Measurements from ENCODE around the gene DNHD1.

Gene DNHD1

DNA sequence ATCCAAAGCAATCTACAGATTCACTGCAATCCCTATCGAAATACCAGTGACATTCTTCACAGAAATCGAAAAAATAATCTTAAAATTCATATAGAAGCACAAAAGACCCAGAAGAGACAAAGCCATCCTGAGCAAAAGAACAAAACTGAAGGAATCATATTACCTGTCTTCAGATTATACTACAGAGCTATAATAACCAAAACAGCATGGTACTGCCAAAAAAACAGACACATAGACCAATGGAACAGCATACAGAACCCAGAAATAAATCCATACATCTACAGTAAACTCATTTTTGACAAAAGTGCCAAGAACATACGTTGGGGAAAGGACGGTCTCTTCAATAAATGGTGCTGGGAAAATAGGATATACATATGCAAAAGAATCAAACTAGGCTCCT lies 87.4 kb downstream of the DNHD1 start:
- DNase-seq (ENCODE audit: low read depth): no peak
- TF ChIP-seq CTCF (conservative IDR thresholded peaks at IDR 0.05; ENCODE audit: low read depth, low read length): no peak

DNA sequence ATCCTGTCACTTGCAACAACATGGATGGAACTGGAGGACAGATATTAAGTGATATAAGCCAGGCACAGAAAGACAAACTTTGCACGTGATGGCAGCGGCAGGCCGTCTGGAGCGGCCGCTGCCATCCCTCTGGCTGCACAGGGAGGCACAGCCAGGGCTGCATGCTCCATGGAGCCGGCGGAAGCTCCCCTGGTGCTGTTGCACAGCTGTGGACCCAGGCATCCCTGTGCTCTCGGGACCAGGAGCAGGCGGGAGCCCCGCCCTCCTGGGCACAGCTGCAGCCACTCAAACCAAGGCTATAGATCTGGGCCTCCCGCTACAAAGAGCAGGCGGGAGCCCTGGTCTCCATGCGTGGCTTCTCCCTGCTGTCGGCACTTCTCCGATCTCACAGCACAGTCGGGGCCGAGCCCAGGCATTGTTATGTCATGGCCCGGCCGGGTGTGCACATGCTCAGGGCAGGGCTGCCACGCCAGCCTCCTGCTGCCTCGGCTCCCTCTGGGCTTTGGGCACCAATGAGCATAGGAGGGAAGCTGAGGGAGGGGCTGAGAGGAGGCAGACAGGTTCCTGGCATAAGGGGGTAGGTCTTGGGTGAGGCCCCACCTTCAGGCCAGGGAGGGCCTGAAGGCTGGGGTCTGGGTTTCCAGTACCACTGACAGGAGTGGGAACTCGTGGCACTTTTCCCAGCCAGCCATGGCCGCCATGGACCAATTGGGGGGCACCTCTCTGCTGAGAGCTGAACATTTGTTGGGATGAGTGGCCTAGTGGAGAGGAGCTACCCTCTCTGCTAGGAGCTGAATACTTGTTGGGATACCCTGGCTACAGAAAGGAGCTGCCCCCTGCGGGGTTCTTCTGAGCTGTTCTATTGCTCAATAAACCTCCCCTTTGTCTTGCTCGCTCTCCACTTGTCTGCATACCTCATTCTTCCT lies 89.6 kb downstream of the DNHD1 start:
- no peak for TF ChIP-seq CTCF (conservative IDR thresholded peaks at IDR 0.05; ENCODE audit: low read depth, low read length)
- H3K4me3 ChIP-seq (ENCODE audit: low read depth, low read length): no peak overlapping the region
- no peak for DNase-seq (ENCODE audit: low read depth)

More for the DNA sequence above, 87.4 kb downstream of the DNHD1 start:
- H3K4me3 ChIP-seq (ENCODE audit: low read depth, low read length): no peak overlapping the region

GRCh38 chr11:6587360-6587953 lies 90.4 kb downstream of the DNHD1 start:
- DNase-seq (ENCODE audit: low read depth): no peak
- no peak overlapping the region for H3K4me3 ChIP-seq (ENCODE audit: low read depth, low read length)

GRCh38 chr11:6588018-6588417 lies 90.9 kb downstream of the DNHD1 start:
- no peak overlapping the region for H3K4me3 ChIP-seq (ENCODE audit: low read depth, low read length)
- no peak for TF ChIP-seq CTCF (conservative IDR thresholded peaks at IDR 0.05; ENCODE audit: low read depth, low read length)
- DNase-seq (ENCODE audit: low read depth): no peak

More at GRCh38 chr11:6587360-6587953, 90.4 kb downstream of the DNHD1 start:
- no peak for TF ChIP-seq CTCF (conservative IDR thresholded peaks at IDR 0.05; ENCODE audit: low read depth, low read length)

DNA sequence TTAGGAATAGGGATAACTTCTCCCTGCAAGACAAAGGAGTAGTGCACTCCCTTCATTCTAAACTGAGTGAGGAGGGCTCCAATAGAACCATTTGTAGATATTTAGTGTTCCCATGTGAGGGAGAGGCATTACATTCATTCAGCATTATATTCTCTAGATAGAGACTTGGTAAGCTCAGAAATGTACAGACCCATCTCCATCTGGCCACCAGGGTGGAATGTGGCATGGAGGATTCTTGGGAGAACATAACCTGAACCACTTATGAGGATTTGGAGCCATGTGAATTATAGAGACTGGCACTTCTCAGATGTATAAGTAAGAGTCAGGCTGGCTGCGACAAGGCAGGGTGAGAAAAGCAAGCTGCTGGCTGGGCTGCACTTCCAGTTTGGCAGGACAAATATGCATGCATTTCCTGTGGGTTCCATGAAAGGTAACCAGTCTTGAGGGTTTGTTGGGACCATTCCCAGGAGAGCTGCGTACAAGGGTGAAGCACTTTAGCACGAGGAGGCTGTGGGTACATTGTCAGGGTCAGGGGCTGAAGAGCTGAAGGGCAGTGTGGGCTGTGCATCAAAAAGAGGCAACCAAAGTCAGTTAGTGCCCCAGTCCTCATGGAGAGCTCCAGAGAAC lies 97.2 kb downstream of the DNHD1 start:
- no peak for TF ChIP-seq CTCF (conservative IDR thresholded peaks at IDR 0.05; ENCODE audit: low read depth, low read length)
- DNase-seq (ENCODE audit: low read depth): no peak
- no peak overlapping the region for H3K4me3 ChIP-seq (ENCODE audit: low read depth, low read length)

DNA sequence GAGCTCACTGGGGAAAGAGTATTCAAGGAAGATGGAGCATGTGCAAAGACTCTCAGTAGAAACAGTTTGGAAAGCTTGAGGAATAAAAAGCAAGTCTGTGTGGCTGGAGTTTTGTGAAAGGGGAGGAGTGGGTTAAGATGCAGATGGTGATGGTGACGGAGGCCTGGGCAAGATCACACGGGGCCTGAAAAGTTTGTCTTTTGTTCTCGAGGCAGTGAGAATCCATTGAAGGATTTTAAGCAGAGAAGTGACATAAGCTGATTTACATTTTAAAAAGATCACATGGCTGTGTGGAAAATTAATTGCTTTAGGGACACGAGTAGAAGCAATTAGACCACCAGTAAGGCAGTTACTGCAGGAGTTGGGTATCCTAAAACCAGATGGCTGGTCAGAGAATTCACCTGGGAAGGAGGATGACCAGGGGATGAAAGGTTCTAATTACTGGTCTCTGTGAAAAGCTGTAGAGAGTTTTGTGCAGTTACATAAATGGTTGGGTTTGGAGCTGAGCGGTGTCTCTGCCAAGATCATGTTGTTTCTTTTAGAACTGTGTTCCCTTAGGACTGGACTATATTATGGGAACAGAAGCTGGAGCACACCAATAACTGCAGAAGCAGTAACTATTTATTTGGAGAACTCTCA lies 99.3 kb downstream of the DNHD1 start:
- TF ChIP-seq CTCF (conservative IDR thresholded peaks at IDR 0.05; ENCODE audit: low read depth, low read length): no peak
- H3K4me3 ChIP-seq (ENCODE audit: low read depth, low read length): no peak overlapping the region
- no peak for DNase-seq (ENCODE audit: low read depth)

Data from choroid plexus epithelial cell (primary cell).